ENCODE data around the gene GREM1. TPM values are rescaled to one million over a fixed set of nuclear protein-coding genes. Genes with fewer than 3 reads are reported as not detected.

GREM1 gene
- total RNA-seq, 1 experiment from 2014 or later: 0.66 TPM

- Histone ChIP-seq H3K27me3 (ENCODE audit: insufficient read depth, low read length) (no peaks in the 10 kb centered on the region), H2AFZ (ENCODE audit: low read depth, low read length, poor library complexity, severe bottlenecking) (no peak overlapping the region), H3K4me2 (ENCODE audit: low read length) (no peak overlapping the region), H3K27ac (ENCODE audit: low read depth, low read length) (no peak overlapping the region), H3K9me3 (ENCODE audit: control insufficient read depth in 1 of 2, insufficient read depth in 1 of 2, low read depth in 1 of 2, low read length in 2 of 2) (no peaks in the 10 kb centered on the region), H3K36me3 (ENCODE audit: control insufficient read depth in 1 of 2, insufficient read depth in 2 of 2, low read length in 2 of 2) (no peaks in the 10 kb centered on the region), H3K79me2 (ENCODE audit: insufficient read depth, low read length) (no peaks in the 10 kb centered on the region), H3K9me2 (ENCODE audit: insufficient read depth) (no peaks in the 10 kb centered on the region), H3K4me3 (replicated peaks in 1 of 2; ENCODE audit: low read depth in 1 of 2, low read length in 2 of 2) (no peak overlapping the region), H3K9ac (ENCODE audit: low read length) (no peak overlapping the region), H3K4me1 (ENCODE audit: control insufficient read depth in 1 of 2, insufficient read depth in 2 of 2, low read length in 2 of 2) (no peaks in the 10 kb centered on the region), H4K20me1 (ENCODE audit: insufficient read depth) (no peaks in the 10 kb centered on the region)
- POLR2A ChIA-PET: no interaction called here
- CTCF ChIA-PET: no interaction called here
- RAD21 ChIA-PET (ENCODE audit: low non-redundant PET in 1 of 2, low total read pairs in 2 of 2, uncharacterized antibody in 2 of 2, unreplicated experiment in 2 of 2): no interaction called here
- DNase-seq (ENCODE audit: low read depth, low spot score): no peak
- TF ChIP-seq POLR2A (IDR thresholded peaks at IDR 0.05; ENCODE audit: borderline replicate concordance, extremely low read depth, insufficient read depth, insufficient read length) (no peak), ZBTB33 (IDR thresholded peaks at IDR 0.05; ENCODE audit: extremely low read depth, insufficient replicate concordance, low read length) (no peak), REST (IDR thresholded peaks at IDR 0.05; ENCODE audit: low read depth) (no peak), MAX (IDR thresholded peaks at IDR 0.05) (no peak), SP1 (IDR thresholded peaks at IDR 0.05; ENCODE audit: low read depth) (no peak)
- BruUV-seq (replicated peaks): no TSS peak
- intact Hi-C loops (cut with micrococcal nuclease): no loop called here
- no peak for ATAC-seq
Measured at GRCh38 chr15:32718227-32718820, 520 bp downstream of the GREM1 start.

All from HCT116 (cell line).